Breast epithelium (tissue), 4 donors: ENCODE results near the gene GOLGA6A. TPM values are rescaled to one million over a fixed set of nuclear protein-coding genes. Genes with fewer than 3 reads are reported as not detected.
"Not testable (repeated sequence)": the region's sequence is repeated elsewhere in the genome, so short reads cannot be mapped to it uniquely, and the experiment has no call there.

ENCODE experiments used
- DNase-seq, 2 donors: peaks; one replicate each; pipeline ENCODE4 v3.0.0-alpha.2; 2019; ENCODE audit warnings: low spot score in 2 of 2
- H3K27ac ChIP-seq, 2 donors: fragments of 200-600 bp; sonication (generic) in 1 of 2; one replicate each; pipeline ENCODE4 v1.5.1; 2016 to 2019; ENCODE audit warnings: mild to moderate bottlenecking in 1 of 2
- H3K27me3 ChIP-seq, 2 donors: fragments of 200-600 bp; sonication (generic) in 1 of 2; one replicate each; pipeline versions ENCODE4 v1.5.1 to v1.6.0; 2017 to 2019; ENCODE audit warnings: control low read depth in 1 of 2, mild to moderate bottlenecking in 1 of 2
- H3K36me3 ChIP-seq: fragments of 200-600 bp; one replicate; pipeline ENCODE4 v1.5.1; 2019
- H3K4me1 ChIP-seq, 2 donors: fragments of 200-600 bp; sonication (generic); one replicate each; pipeline ENCODE4 v1.5.1; 2016 to 2019; ENCODE audit warnings: control low read depth in 1 of 2
- H3K4me3 ChIP-seq, 3 donors: fragments of 200-600 bp; sonication (generic); 1 replicate in 2 of 3; 2 replicates in 1 of 3; pipeline ENCODE4 v1.5.1; 2016 to 2019; ENCODE audit warnings: mild to moderate bottlenecking in 3 of 3, moderate library complexity in 2 of 3
- H3K9me3 ChIP-seq, 2 donors: fragments of 200-600 bp; sonication (generic) in 1 of 2; one replicate each; pipeline ENCODE4 v1.5.1; 2016 to 2019; ENCODE audit warnings: control low read depth in 1 of 2
- CTCF ChIP-seq, 3 donors: fragments of 450-650 bp; IDR thresholded peaks; one replicate each; pipeline ENCODE4 v1.5.1; 2016 to 2017; ENCODE audit warnings: antibody characterized with exemption in 3 of 3, mild to moderate bottlenecking in 3 of 3, moderate library complexity in 3 of 3
- POLR2A ChIP-seq: fragments of 450-650 bp; IDR thresholded peaks from one replicate; pipeline ENCODE4 v1.6.1; 2016; ENCODE audit warnings: antibody characterized with exemption, mild to moderate bottlenecking, moderate library complexity
- POLR2AphosphoS5 ChIP-seq, 3 donors: sonication (generic); formaldehyde crosslinking; IDR thresholded peaks; one replicate each; pipeline ENCODE4 v1.6.1; 2017; ENCODE audit warnings: antibody characterized with exemption in 3 of 3
- intact Hi-C: fragments of 100-400 bp; cut with DNase I; formaldehyde crosslinking; loops from one replicate; pipeline ENCODE4 v1.15.1; 2023; ENCODE audit warnings: low total_unique reads
- total RNA-seq, 3 donors: library from RNA; depleted of rRNA; stranded (reverse); fragments of >200 nt; gene quantifications; one replicate each; pipeline ENCODE4 v1.1.0, GENCODE V29; 2016

The GOLGA6A gene
- 1 to 10 TPM in 1 of 3 donors, not detected in 2; 1.0 TPM for total RNA-seq

GRCh38 chr15:74082450-74082849, at the start of gene GOLGA6A:
GOLGA6A (minus strand) TSS chr15:74082550; CDS start chr15:74082509, 41 bp downstream.
- H3K4me3 ChIP-seq, H3K27me3 ChIP-seq, intact Hi-C loops, H3K9me3 ChIP-seq, H3K27ac ChIP-seq, DNase-seq, H3K4me1 ChIP-seq, H3K36me3 ChIP-seq: not testable (repeated sequence)

DNA sequence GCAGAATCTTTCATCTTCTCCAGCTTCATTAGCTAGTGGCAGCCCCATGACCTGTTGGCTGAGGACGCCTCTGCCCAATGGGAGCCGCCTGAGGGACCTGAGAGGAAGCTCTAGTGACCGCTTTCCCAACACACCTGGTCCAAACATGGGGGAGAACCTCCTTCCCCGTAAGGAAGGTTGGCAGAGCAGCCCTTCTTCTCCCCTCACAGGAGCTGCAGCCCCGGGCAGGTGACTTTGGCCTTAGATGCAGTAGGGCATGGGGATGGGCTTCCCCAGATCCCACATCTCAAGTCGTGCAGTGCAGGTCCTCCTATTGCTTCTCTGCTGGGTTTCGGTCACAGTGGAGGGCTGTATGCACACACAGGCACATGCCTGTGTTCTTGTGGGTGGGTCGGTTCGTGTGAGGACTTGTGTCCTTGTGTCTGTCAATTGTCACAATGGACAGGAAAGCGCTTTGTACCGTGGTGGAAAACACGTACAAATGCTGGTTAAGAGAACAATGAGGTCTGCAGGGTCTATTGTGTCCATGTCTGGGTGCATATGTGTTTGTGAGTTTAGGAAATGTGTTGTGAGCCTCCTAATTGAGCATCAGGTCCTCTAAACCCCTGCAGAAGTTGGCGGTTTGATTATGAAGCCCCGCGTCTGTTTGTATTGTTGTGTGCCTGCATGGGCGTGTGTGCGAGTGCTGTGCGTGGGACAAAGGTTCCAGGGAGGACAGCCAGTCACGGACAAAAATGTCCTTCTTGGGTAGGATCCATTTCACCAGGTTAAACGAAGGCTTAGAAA, 49.5 kb upstream of the GOLGA6A start:
- no peak for TF ChIP-seq POLR2AphosphoS5 (IDR thresholded peaks at IDR 0.05)
- no peak for TF ChIP-seq POLR2A
- no peak for TF ChIP-seq CTCF (IDR thresholded peaks at IDR 0.05)
- Histone ChIP-seq H3K36me3 (no peaks in the 10 kb centered on the region), H3K4me1 (peaks cover 7 to 16% of the 10 kb centered on the region in 2 donors), H3K27ac (no peak overlapping the region), H3K4me3 (no peak overlapping the region), H3K9me3 (peaks cover 10 to 25% of the 10 kb centered on the region in 2 donors), H3K27me3 (peaks cover 3 to 75% of the 10 kb centered on the region in 2 donors)
- intact Hi-C loops: no loop called here
- no peak for DNase-seq

GRCh38 chr15:74130849-74131627, 48.7 kb upstream of the GOLGA6A start:
- intact Hi-C loops: no loop called here
- Histone ChIP-seq H3K27ac (no peak overlapping the region), H3K36me3 (no peaks in the 10 kb centered on the region), H3K9me3 (peaks cover 10 to 25% of the 10 kb centered on the region in 2 donors), H3K4me3 (peak overlapping the region in 2 of 3 donors; percentile 45 to 66), H3K27me3 (peaks cover 3 to 76% of the 10 kb centered on the region in 2 donors), H3K4me1 (peaks cover 7 to 16% of the 10 kb centered on the region in 2 donors)
- no peak for DNase-seq
- TF ChIP-seq POLR2A: no peak
- no peak for TF ChIP-seq POLR2AphosphoS5 (IDR thresholded peaks at IDR 0.05)
- TF ChIP-seq CTCF (IDR thresholded peaks at IDR 0.05): no peak

DNA sequence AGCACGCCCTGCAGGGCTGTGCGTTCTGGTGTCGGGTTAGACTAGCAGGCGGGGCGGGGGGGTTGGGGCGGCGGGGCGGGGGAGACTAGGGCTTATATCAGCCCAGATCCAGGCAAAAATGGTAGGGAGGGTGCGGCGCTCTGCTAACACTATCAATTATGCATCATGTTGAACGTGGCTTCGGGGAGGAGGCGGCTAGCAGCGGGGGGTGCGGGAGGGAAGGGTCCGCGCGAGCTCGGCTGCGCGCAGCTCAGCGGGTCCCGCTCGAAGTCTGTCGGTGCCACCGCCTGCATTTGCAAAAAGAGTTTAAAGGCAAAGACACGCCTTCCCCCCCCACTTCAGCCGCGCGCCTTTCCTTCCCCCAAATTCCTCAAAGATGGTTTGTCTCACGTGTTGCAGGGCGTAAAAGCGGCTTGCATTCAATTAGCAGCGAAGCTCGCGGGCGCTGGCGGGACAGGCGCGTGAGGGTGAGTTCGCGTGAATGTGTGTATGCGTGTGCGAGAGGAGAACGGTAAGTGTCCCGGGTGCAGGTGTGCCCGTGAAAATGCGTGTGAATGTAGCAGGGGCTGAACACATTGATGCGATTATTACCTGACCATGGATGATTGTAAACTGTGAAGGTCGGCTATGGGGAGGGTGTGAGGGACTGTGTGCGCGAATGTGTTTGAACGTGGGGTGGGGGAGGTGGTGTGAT, 48.0 kb upstream of the GOLGA6A start, which contains the start of gene ISLR2:
TSS of gene ISLR2 (plus strand) at position 432 of the 694 bp plus-strand sequence. CDS start 2,169 bp downstream, outside the sequence.
- H3K4me1 ChIP-seq: peaks cover 7 to 16% of the 10 kb centered on the region in 2 donors
- intact Hi-C loops: no loop called here

More for the DNA sequence above, 48.0 kb upstream of the GOLGA6A start, which contains the start of gene ISLR2:
- no peak within 1 kb of the TSS for H3K27ac ChIP-seq
- TF ChIP-seq CTCF (IDR thresholded peaks at IDR 0.05) (no peak), POLR2A (no peak), POLR2AphosphoS5 (IDR thresholded peaks at IDR 0.05) (no peak)
- H3K9me3 ChIP-seq: peaks cover 10 to 25% of the 10 kb centered on the region in 2 donors
- DNase-seq: no peak
- peak within 1 kb of the TSS; percentile 31 to 66 (median 45) for H3K4me3 ChIP-seq
- peaks cover 3 to 78% of the 10 kb centered on the region in 2 donors for H3K27me3 ChIP-seq
- no peaks in the 10 kb centered on the region for H3K36me3 ChIP-seq
